Esophagus mucosa (tissue), 1 donor: ENCODE measurements around the gene SEPTIN8. TPM values are rescaled to one million over a fixed set of nuclear protein-coding genes. Genes with fewer than 3 reads are reported as not detected.

Experiments
- ATAC-seq: fragments of 200-7000 bp; cut with Tn5 transposase; one replicate; pipeline ENCODE4 v1.9.1; 2020
- total RNA-seq: library from RNA; stranded (reverse); gene quantifications from one replicate; pipeline ENCODE4 v1.2.4, GENCODE V29; 2023
- donor health status: DM: yes; HTN: yes; CAD: no.

The SEPTIN8 gene
- total RNA-seq, 1 donor from 2014 or later, result 46.0 TPM

DNA sequence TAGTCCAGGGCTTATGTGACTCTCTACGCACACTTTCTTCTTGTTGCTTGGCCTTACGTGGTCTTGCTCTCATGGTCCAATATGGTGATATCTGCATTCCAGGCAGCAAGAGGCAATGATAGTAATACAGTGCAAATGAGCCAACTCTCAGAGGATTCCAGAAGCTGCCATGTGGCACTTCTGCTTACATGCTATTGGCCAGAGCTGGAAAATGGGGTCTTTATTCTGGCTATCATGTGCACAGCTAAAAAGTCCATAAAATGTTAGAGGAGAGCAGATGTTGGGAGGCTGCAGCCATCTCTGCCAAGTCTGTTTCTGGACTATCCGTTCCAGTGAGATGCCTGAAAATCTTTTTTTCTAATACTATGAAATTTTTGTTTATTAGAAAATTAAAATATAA, 2.9 kb upstream of the SEPTIN8 start:
- no peak for ATAC-seq

DNA sequence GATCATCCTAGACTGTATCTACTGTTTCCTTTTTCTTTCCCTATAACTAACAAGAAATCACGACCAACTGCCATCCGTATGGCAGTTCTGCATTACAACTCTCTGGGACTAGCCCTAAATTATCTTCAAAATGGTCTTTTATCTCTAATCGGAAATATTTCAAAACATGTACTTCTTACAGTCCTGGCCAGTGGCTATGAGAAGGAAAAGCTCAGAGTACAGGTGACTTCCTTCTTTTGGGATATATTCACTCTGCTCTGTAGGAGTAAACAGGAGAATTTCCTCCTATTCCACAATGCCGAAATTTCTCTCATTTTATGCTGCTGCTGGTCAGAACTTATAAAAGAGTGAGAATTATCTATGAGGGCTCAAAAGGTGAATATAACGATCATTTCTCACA, 1.8 kb upstream of the SEPTIN8 start:
- ATAC-seq, result no peak

DNA sequence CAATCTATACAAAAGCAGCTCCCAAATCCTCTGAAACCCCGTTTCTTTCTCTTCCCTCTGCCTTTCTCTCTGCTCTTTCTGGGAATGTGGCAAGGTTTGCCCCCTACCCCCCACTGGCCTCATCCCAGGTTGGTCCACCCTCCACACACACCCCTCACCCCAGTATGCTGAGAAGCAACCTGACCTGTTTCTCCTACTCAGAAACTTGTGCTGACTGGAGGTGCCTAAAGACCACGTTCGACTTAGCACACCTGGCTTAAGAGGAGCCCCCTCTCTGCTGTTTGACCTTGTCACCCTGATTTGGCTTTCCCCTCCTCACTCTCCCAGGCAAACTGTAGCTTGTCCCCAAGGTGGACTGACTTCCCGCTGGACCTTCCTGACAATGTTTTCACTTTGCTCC, 1.1 kb upstream of the SEPTIN8 start:
- ATAC-seq, result no peak

DNA sequence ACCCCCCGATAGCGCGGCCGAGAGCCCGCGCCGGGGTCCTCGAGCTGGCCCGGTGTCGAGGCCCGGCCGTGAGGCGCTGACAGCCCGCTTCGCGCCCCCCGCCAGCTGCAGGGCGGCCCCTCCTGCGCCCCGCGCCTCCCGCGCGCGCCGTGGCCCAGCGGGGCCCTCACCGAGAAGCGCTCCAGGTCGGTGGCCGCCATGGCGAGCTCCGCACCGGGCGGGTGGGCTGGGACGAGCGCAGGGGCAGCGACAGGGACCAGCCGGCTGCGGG, 166 bp downstream of the SEPTIN8 start:
- peak; percentile 2 for ATAC-seq

DNA sequence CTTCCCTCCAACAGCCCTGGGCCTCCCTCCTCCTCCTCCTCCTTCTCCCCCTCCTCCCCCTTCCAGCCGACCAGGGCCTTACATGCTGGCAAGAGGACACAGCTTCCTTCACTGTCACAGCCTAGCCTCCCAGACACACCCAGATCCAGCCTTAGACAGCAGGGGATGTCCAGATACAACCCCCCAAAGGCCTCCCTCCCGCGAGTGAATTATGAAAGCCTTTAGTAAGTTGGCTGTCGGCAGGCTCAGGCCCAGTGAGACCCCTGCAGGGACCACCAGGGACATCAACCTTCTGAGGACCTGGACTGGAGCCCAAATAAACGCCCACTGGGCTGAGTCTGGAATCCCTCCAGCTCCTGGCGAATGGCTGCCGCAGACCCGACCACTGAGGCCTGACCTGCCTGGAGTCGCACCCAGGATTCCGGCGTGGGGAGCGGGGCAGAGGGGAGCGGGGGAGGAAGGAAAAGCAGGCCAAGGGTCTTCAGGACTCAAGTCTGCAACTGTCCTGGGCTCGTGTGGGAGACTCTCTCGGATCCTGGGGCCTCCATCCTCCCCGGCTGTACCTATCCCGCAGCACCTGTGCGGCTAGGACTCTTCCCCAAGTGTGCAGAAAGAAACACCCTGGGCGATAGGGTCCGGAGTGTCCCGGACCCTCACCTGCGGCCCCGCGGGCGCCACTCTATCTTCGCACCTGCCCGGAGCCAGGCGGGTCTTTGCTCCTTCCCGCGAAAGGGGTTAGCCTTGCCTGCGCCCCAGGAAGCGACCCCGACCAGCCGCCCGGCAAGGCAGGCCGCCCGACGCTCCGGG, 705 bp downstream of the SEPTIN8 start:
- peak; percentile 24 for ATAC-seq

DNA sequence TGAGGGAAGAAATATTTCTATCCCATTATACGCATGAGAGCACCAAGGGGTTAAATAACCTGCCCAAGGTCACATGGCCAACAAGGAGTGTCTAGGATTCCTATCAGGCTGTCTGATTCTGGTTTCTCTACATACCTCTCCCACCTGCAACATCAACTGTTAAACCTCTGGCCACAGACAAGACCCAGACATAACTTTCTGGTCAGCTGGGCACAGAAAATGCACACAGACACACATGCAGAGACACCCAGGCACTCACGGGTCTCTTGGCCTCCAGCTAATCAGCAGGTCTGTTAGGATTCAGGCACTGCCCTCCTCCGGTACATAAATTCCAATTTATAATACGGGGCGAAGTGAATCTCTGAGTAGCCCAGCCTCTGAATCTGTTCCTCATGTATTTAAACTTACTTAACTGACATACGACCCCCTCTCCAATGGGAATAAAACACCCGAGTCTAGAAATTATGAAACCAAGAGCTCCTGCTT, 1.5 kb downstream of the SEPTIN8 start:
- peak; percentile 36 for ATAC-seq

DNA sequence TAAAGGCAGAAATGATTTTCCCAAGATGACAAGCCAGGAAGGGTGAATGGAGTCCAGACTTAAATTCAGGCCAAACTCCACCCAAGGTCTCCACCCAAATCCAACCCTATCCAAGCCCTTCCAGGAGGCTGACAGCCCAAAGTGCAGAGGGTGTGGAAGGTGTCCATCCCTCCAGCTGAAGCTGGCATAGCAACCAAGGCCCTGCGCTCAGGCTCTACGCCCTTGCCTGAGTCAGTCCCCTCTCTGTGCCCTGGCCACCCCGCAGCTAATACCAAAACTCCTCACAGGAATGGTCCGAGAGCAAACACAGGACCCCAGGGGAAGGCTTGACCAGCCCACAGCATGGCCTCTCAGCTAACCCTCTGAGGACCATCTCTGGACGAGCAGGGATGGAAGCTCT, 2.1 kb downstream of the SEPTIN8 start:
- ATAC-seq, result peak; percentile 77

DNA sequence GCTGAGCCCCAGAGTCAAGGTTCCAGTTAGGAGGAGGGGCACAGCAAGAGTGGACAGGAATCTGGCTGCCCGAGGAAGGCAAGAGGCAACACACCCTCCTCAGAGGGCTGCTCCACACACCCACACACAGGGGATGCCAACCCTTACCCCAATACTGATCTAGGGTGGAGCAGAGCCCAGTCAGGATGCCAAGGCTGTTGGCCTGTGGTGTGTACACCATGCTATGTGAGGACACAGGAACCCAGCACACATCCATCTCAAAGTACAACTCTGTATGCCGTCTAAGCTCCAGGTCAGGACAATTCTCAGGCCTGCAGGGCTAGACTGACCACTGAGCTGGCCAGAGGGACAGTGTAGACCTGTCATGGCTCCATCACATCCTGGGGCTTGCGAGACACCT, 2.6 kb downstream of the SEPTIN8 start:
- peak; percentile 41 for ATAC-seq

DNA sequence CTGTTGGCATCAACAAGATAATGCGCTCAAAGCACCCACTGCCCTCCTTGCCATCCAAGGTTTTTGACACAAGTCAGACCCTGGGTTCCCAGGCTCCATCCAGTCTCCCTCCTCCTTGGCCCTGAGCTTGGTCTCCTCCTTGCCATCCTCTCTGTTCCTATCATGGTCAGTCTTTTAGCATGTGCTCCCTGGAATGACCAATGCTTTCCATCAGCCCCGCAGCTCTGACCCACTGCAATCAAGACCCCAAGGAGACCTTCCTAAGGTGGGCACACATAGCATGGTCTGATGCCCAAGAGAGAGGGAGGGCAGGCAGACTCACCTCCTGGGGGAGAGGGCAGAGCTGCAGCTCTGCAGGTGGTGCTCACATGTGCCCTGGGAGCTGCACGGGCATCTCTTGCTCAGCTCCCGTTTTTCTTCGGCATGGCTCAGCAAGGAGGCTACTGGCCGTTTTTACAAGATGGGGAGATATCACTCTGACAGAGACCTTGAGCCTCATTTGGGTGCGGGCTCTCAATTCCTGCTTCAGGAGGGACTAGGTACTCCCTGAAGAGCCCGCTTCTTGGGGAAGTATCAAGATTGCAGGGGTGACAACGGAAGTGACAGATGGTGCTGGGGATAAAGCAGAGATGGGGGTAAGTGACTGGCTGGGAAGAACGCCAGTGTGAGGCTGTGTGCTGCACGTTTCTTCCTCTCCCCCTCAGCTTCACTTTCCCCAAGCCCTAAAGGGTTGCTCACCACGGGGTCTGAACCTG, 3.3 kb downstream of the SEPTIN8 start:
- ATAC-seq, result no peak

DNA sequence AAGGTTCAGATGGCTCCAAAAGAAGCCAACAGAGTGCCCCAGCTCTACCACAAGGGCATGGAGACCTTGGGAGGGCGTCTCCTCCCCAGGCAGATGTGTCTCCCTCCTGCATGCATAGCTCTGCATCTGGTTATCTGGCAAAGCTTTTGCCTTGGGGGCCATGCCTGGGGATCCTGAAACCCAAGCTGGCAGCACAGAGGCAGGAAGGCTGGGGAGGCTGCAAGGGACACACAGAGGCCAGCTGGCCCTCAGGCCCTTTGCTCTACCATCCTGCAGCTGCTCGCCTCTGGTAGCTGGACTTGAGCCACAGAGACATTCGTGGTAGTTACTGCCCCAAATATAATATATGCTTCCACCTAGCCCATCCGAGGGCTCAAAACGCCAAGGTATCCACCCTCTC, 3.9 kb downstream of the SEPTIN8 start:
- ATAC-seq, result no peak

DNA sequence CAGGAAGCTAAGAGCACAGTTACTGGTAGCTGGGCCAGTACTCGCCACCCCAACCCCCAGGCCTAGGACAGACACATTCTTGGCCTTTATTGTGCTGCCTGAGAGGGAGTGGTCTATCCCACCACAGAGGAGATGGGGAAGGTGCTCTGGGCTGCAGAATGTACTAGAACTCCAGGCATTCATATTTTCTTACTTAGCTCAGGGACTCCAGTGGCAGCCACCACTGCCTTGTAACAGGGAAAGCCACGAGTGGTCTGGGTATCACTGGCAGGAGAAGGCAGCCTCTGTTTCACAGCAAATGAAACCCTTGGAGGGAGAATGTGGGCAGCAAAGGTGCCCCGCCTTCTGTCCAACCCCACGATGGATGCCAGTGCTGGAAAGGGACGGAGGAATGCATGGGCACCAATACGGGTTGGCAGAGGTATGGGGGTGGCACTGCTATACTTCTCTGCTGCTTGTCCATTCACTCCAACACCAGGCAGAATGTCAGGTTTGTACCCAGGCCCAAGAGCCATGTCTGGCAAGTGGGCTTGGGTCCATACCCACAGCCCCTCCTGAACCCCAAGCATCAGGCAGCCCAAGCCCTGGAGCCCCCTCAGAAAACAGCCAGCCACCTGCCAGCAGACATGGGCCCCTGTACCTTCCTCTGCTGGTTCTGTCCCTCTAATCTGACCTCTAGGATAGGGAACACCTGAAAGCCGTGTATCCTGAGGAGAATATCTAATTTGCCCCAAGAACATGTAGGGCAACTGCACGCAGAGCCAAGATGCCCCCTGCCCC, 4.6 kb downstream of the SEPTIN8 start:
- no peak for ATAC-seq

DNA sequence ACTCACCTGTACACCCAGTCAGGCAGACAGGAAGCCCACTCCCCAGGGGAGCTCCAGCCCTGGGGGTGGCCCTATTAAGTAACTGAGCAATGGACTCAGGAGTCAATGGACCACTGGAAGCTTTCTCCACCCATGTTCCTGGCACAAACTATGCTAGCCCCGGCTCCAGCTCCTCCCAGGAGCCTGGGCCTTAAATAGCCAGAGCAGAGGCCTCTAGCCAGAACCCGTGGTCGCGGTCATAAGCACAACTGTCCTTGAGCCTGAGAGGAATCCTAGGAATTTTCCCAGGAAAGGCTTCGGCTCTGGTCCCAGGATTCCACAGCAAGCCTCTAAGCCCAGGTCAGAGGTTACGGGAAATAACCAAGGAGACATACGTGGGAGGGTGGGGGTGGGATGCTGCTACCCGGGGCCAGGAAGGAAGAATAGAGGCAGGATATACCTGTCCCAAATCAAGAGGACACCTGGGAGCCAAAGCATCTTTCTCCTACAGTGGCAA, 5.5 kb downstream of the SEPTIN8 start:
- no peak for ATAC-seq

DNA sequence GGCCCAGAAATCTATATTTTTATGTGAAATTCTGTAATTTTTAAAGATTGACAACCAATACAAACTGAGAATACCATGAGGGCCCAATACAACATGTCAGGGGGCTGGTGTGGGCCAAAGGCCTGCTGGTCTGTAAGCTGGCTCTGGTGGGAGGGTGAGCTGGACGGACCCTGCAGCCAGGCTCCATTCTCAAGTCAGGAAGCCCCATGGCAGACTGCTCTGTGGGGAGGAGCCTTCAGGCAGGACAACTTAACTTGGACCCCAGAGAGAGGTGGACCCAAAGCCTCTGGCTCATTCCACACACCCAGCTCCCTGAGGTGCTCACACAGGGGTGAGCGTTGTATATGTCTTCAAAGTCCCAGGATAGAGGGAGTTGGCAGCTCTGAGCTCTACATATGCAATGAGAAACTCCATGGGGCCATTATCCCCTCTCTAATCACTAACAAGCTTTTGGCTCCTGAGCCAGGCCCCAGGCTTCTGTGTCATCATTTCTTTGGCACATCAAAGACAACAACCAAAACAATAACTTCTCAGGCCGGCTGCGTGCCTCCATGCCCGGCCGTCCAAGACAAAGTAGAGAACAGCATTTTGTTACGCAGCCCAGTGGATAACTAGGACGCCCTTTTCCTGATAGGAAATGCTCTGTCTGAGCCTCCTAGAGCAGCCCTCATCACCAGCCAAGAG, 6.4 kb downstream of the SEPTIN8 start:
- no peak for ATAC-seq

DNA sequence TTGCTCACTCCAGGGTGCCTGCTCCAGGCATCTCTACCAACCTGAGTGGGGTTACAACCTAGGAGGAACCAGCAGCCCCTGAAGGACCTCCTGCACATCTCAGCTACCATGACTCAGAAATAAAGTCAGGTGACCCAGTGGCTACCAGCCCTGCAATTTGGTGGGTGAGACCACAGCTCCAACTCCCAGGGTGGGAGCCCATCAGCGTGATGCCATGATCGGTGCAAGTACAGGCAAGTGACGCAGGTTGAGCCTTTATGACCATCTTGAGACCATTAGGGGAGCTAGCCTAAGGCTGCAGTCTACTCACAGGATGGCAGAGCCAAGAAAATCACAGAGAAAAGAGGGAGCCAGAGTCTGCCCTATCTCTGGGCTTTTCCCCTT, 8.6 kb downstream of the SEPTIN8 start:
- ATAC-seq, result no peak

DNA sequence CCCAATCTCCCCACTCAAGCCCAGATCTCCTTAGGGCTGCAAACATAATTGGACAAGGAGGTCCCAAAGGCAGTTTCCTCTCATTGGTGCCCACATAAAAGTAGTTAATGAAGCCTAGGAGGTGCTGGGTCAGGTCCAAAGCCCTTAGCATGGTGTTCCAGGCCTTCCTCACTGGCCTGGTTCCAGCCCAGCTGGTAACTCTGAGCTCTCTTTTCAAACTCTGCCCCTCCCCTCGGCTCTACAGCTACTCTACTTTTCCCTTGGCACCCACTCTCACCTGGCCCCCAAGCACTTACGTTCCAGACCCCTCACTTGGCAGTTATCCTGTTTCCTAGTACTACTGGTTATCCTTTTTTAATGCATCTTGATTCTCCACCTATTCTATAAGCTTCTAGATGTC, 9.9 kb downstream of the SEPTIN8 start:
- ATAC-seq, result no peak

DNA sequence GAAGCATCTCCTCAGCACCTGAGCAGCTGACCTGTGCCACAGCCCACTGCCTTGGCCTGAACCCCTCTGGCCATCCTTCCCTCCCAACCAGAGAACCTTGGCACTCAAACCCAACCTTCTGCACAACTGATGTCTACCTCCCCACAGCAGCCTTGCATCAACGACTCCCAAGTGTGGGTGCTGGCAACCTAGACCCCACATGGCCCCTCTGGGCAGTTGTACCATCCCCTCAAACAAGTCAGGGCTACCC, 10.3 kb downstream of the SEPTIN8 start:
- ATAC-seq, result no peak

DNA sequence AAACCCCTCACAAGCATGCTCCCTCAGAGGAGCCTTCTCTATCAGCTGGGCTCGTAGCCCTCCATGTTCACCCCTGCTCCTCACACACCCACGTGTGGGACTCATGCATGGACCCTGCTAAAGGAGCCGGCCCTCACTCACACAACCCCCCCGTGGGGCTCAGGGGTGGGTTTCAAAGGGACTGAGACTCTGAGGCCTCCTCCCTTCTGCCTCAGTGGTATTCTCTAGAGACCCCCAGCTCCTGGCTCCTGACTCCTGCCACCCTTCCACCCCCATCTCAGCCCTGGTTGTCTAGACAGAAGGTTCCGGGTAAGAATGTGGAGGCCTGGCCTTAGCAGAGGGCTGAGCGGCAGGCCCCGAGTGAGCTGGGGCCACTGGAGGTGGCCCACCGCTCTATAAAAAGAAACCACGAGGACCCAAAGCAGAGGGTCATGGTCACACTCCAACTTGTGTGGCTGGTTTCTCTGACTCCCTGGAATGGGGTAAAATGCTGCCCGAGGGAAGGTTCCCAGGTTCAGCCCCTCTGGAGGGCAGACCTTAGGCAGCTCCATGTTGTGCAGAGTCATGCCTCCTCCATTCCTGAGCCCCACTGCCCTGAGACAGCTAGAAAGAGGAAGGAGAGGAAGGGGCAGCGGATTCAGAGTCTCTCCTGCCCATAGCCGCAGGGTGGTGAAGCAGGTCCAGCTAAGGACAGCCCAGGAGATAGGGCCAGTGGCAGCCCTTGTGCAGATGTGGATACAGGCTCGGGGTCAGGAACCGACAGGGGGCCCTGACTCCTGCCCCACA, 10.8 kb downstream of the SEPTIN8 start:
- ATAC-seq, result no peak

DNA sequence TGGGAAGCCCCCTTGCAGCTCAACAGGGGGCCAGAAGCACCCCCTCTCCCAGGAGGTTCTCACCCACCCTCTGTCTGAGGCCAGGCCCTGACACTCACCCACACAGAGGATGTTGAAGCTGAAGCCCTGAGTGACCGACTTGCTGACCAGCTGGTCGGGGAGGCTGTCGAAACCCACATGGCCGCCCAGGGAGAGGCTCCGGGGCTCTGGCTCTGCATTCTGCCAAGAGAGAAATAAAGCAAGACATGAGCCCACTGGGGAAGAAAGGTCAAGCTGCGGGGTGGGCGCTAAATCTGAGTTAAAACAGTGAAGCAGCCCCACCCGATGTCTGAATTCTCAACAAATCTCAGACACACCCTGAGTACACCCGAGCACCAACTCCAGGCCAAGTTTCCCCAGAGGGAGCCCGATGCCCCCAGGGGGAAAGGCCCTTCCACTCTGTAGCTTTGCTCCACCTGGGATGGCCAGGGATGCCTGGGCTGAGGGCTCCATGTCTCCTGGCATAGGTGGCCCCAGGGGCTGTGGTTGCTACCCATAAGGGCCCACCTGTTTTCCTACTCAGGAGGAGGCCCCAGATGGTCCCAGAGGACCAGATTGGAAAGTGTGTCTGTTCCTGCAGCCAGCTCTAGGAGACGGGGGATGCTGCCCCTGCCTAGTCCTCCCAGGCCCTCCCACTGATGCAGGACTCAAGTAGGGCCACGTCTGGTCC, 11.6 kb downstream of the SEPTIN8 start:
- ATAC-seq, result no peak

DNA sequence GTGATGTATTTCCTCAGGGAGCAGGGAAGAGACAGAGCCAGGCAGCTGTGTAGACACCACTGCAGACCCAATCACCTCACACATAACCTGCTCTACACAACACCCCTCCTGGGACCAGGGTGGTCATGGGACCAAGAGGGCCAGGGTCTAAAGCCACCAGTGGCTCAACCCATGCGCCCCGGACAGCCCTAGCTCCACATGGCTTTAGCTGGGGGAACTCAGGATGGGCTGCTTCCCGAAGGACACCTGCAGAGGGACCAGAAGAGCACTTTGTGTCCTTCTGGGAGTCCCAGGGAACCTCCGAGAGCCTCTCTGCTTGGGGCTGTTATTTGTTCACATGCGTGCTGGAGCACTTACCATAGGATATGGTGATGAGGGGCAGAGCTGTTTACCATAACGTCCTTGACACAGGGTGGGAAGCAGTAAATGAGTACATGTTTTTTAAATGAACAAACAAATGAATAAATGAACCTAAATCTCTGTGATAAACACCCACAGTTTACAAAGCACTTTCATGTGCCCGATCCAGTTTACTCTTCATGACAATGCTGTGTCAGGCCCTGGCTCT, 12.3 kb downstream of the SEPTIN8 start:
- ATAC-seq, result no peak

DNA sequence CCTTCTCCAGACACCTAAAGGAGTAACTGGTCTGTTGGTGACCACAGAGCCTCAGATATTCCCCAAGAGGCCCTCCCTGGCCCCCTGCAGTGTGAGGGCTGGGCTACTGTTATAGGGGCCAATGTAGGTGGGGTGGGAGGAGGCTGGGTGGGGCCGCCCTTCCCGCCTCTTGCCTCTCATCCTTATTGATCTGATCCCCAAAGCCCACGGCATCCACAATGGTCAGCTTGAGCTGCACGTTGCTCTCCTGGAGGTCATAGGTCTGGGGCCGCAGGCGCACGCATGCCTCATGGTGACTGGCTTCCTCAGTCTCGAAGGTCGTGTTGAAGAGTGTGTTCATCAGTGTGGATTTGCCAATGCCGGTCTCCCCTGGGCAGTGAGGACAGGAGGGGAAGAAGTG, 13.0 kb downstream of the SEPTIN8 start:
- no peak for ATAC-seq
